Tibial artery (tissue), 4 donors: Measurements from ENCODE around the gene BRAT1.

Experiments used
- DNase-seq, 2 donors: peaks; one replicate each; pipeline ENCODE4 v3.0.0-alpha.2; 2019
- H3K27ac ChIP-seq, 2 donors: fragments of 200-600 bp; sonication (generic) in 1 of 2; 1 replicate in 1 of 2; 2 replicates in 1 of 2; pipeline ENCODE4 v1.5.1; 2018 to 2019; ENCODE audit warnings: mild to moderate bottlenecking in 1 of 2
- H3K27me3 ChIP-seq, 2 donors: fragments of 200-600 bp; sonication (generic) in 1 of 2; one replicate each; pipeline versions ENCODE4 v1.5.1 to v1.6.0; 2016 to 2019
- H3K36me3 ChIP-seq, 3 donors: fragments of 200-600 bp; sonication (generic) in 2 of 3; one replicate each; pipeline ENCODE4 v1.5.1; 2016 to 2019; ENCODE audit warnings: mild to moderate bottlenecking in 2 of 3
- H3K4me1 ChIP-seq, 4 donors: fragments of 200-600 bp; sonication (generic) in 2 of 4; 1 replicate in 3 of 4; 2 replicates in 1 of 4; pipeline ENCODE4 v1.5.1; 2016 to 2019
- H3K4me3 ChIP-seq, 2 donors: fragments of 200-600 bp; sonication (generic) in 1 of 2; 1 replicate in 1 of 2; 2 replicates in 1 of 2; pipeline ENCODE4 v1.5.1; 2018 to 2019; ENCODE audit warnings: mild to moderate bottlenecking in 2 of 2
- H3K9me3 ChIP-seq, 3 donors: fragments of 200-600 bp; sonication (generic) in 1 of 3; one replicate each; pipeline ENCODE4 v1.5.1; 2016 to 2019
- CTCF ChIP-seq, 2 experiments: fragments of 200-600 bp in 1 of 2; fragments of 450-650 bp in 1 of 2; IDR thresholded peaks; one replicate each; pipeline ENCODE4 v1.5.1; 2017 to 2019; ENCODE audit warnings: antibody characterized with exemption in 2 of 2, mild to moderate bottlenecking in 1 of 2, moderate library complexity in 1 of 2
- intact Hi-C: fragments of 100-400 bp; cut with DNase I; formaldehyde crosslinking; loops from one replicate; pipeline ENCODE4 v1.15.0; 2023; ENCODE audit warnings: low total_unique reads

Gene BRAT1

GRCh38 chr7:2504128-2504888, 51.0 kb downstream of the BRAT1 start:
- Histone ChIP-seq H3K4me3 (no peak overlapping the region), H3K4me1 (peaks cover 0 to 13% (median 0%) of the 10 kb centered on the region in 4 donors), H3K36me3 (no peaks in the 10 kb centered on the region), H3K9me3 (no peaks in the 10 kb centered on the region), H3K27me3 (peaks cover 0 to 26% of the 10 kb centered on the region in 2 donors), H3K27ac (no peak overlapping the region)
- intact Hi-C loops = loop anchor here (5.0 kb wide), 1 partner anchor 593 kb away; no protein-coding TSS in a partner anchor
- DNase-seq = no peak
- TF ChIP-seq CTCF (IDR thresholded peaks at IDR 0.05) = no peak

GRCh38 chr7:2503056-2503941, 52.0 kb downstream of the BRAT1 start:
- Histone ChIP-seq H3K9me3 (no peaks in the 10 kb centered on the region), H3K36me3 (no peaks in the 10 kb centered on the region), H3K27ac (no peak overlapping the region), H3K4me1 (peaks cover 0 to 3% (median 0%) of the 10 kb centered on the region in 4 donors), H3K27me3 (peaks cover 0 to 34% of the 10 kb centered on the region in 2 donors), H3K4me3 (no peak overlapping the region)
- intact Hi-C loops = loop anchor here (5.0 kb wide), 1 partner anchor 594 kb away; no protein-coding TSS in a partner anchor
- no peak for DNase-seq
- no peak for TF ChIP-seq CTCF (IDR thresholded peaks at IDR 0.05)

DNA sequence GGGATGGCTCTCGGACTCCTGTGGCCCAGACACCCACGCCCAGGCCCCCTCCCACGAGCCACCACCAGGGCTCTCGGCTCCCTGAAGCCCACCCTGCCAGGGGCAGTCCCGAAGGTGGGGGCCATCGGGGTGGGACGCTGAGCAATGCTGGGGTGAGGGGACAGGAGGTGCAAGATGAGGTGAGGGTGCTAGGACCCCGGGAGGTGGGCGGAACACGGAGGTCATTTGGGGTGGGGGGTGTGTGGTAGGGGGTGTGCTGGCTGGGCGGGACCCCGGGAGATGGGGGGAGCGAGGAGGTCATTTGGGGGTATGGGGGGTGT, 52.7 kb downstream of the BRAT1 start:
- Histone ChIP-seq H3K9me3 (no peaks in the 10 kb centered on the region), H3K27me3 (peaks cover 0 to 41% of the 10 kb centered on the region in 2 donors), H3K36me3 (no peaks in the 10 kb centered on the region), H3K4me3 (no peak overlapping the region), H3K27ac (no peak overlapping the region), H3K4me1 (no peaks in the 10 kb centered on the region)
- no peak for TF ChIP-seq CTCF (IDR thresholded peaks at IDR 0.05)
- no peak for DNase-seq
- intact Hi-C loops = loop anchor here (5.0 kb wide), 1 partner anchor 595 kb away; no protein-coding TSS in a partner anchor

GRCh38 chr7:2501947-2502646, 53.2 kb downstream of the BRAT1 start:
- intact Hi-C loops = loop anchor here (5.0 kb wide), 1 partner anchor 595 kb away; no protein-coding TSS in a partner anchor
- no peaks in the 10 kb centered on the region for H3K36me3 ChIP-seq
- no peaks in the 10 kb centered on the region for H3K9me3 ChIP-seq
- no peak overlapping the region for H3K27ac ChIP-seq
- TF ChIP-seq CTCF (IDR thresholded peaks at IDR 0.05) = no peak
- H3K4me3 ChIP-seq = no peak overlapping the region
- peaks cover 0 to 46% of the 10 kb centered on the region in 2 donors for H3K27me3 ChIP-seq
- H3K4me1 ChIP-seq = no peaks in the 10 kb centered on the region
- DNase-seq = no peak

- no peaks in the 10 kb centered on the region for H3K4me1 ChIP-seq
- no peak for TF ChIP-seq CTCF (IDR thresholded peaks at IDR 0.05)
- H3K36me3 ChIP-seq = no peaks in the 10 kb centered on the region
- H3K4me3 ChIP-seq = no peak overlapping the region
- DNase-seq = no peak
- no peaks in the 10 kb centered on the region for H3K9me3 ChIP-seq
- no peak overlapping the region for H3K27ac ChIP-seq
- intact Hi-C loops = loop anchor here (5.0 kb wide), 1 partner anchor 597 kb away; no protein-coding TSS in a partner anchor
- H3K27me3 ChIP-seq = peaks cover 0 to 58% of the 10 kb centered on the region in 2 donors
These were observed 54.6 kb downstream of the BRAT1 start for GRCh38 chr7:2500701-2501100.
